K562 (cell line): Measurements from ENCODE around the gene C4orf17. TPM values are rescaled to one million over a fixed set of nuclear protein-coding genes. Genes with fewer than 3 reads are reported as not detected.
A peak's percentile ranks its signal among the peaks of the same experiment; 100 is the strongest.

Experiments
- BCL6 ChIP-seq: fragments of 250-450 bp; sonication (Bioruptor Pico); IDR thresholded peaks from 2 replicates; pipeline ENCODE4 v1.4.0; 2020
- BDP1 ChIP-seq: IDR thresholded peaks from 3 replicates; pipeline ENCODE4 v1.6.1; 2011; ENCODE audit not compliant: insufficient read length, insufficient read depth
- BRD4 ChIP-seq: fragments of 200-600 bp; sonication (generic); IDR thresholded peaks from 2 replicates; pipeline ENCODE4 v1.6.1; 2017; ENCODE audit warnings: inconsistent platforms
- CXXC5 ChIP-seq: fragments of 250-450 bp; sonication (Bioruptor Pico); IDR thresholded peaks from 2 replicates; pipeline ENCODE4 v1.8.0; 2022; ENCODE audit warnings: inconsistent platforms, mild to moderate bottlenecking, moderate library complexity
- DEAF1 ChIP-seq: fragments of 450-650 bp; formaldehyde crosslinking; IDR thresholded peaks from 2 replicates; pipeline ENCODE4 v1.4.0; 2020; ENCODE audit warnings: mild to moderate bottlenecking, moderate library complexity
- HSF4 ChIP-seq: fragments of 250-450 bp; sonication (Bioruptor Pico); IDR thresholded peaks from 2 replicates; pipeline ENCODE4 v2.1.2; 2022; ENCODE audit warnings: mild to moderate bottlenecking, moderate library complexity, borderline replicate concordance
- MTF1 ChIP-seq: fragments of 250-450 bp; sonication (Bioruptor Pico); IDR thresholded peaks from 2 replicates; pipeline ENCODE4 v1.9.0; 2021; ENCODE audit warnings: moderate library complexity, mild to moderate bottlenecking, inconsistent platforms, borderline replicate concordance
- NFYB ChIP-seq: IDR thresholded peaks from 2 replicates; pipeline ENCODE4 v1.6.1; 2011; ENCODE audit warnings: mild to moderate bottlenecking, moderate library complexity; ENCODE audit not compliant: insufficient read length; ENCODE audit errors: extremely low read depth
- SMAD1 ChIP-seq: fragments of 150-350 bp; IDR thresholded peaks from 2 replicates; pipeline ENCODE4 v1.6.1; 2014; ENCODE audit warnings: low read length, low read depth; ENCODE audit not compliant: partially characterized antibody
- TFAP4 ChIP-seq: sonication (generic); formaldehyde crosslinking; IDR thresholded peaks from 2 replicates; pipeline ENCODE4 v1.8.0; 2022; ENCODE audit warnings: missing genetic modification reagents, mild to moderate bottlenecking, moderate library complexity, borderline replicate concordance
- TSC22D4 ChIP-seq: fragments of 450-650 bp; IDR thresholded peaks from 2 replicates; pipeline ENCODE4 v1.6.1; 2016; ENCODE audit warnings: missing genetic modification characterization, missing biosample characterization, control low read depth
- ZNF57 ChIP-seq: fragments of 450-650 bp; formaldehyde crosslinking; IDR thresholded peaks from 2 replicates; pipeline ENCODE4 v1.4.0; 2020; ENCODE audit warnings: mild to moderate bottlenecking, moderate library complexity
- ZNF584 ChIP-seq: fragments of 200-800 bp; sonication (Bioruptor generic); IDR thresholded peaks from 2 replicates; pipeline ENCODE4 v1.6.1; 2016; ENCODE audit warnings: low read depth, mild to moderate bottlenecking, missing genetic modification characterization, missing compliant biosample characterization
- polyA plus RNA-seq, 8 experiments: library from polyadenylated mRNA; depleted of rRNA in 4 of 8; stranded (reverse) in 5 of 8; unstranded in 3 of 8; fragments of >200 nt; fragmentation: Nextera tagmentation in 2 of 8; fragmentation: Illumina TruSeq in 1 of 8; extraction: Ambion mirVana in 2 of 8; extraction: Trizol in 1 of 8; gene quantifications; 2 replicates each; pipeline versions ENCODE4 v1.2.1 to v1.2.3, GENCODE V29; 2011 to 2014; ENCODE audit warnings: inconsistent platforms in 1 of 8, missing spikeins in 1 of 8
- total RNA-seq, 7 experiments: library from RNA; depleted of rRNA in 6 of 7; stranded (reverse); fragments of >200 nt in 6 of 7; fragmentation: Illumina TruSeq in 2 of 7; extraction: Trizol in 2 of 7; gene quantifications; 2 replicates each; pipeline versions ENCODE4 v1.2.1 to v1.2.3, GENCODE V29; 2011 to 2021; ENCODE audit warnings: low replicate concordance in 1 of 7
- TF ChIP-seq, protein P1 (sequence below): fragments of 450-650 bp; formaldehyde crosslinking; IDR thresholded peaks from 2 replicates; pipeline ENCODE4 v1.4.0; 2020; ENCODE audit warnings: mild to moderate bottlenecking
- TF ChIP-seq, protein P2 (sequence below), 2 experiments: fragments of 450-650 bp; IDR thresholded peaks; 2 replicates each; pipeline ENCODE4 v1.6.1; 2016; ENCODE audit warnings: mild to moderate bottlenecking in 2 of 2, borderline replicate concordance in 1 of 2, low read depth in 1 of 2, moderate library complexity in 1 of 2

The C4orf17 gene
- total and polyA plus RNA-seq, 9 of the 15 experiments (the other 6 are each of a cell fraction or from before 2014, with no cell fraction given): not detected

GRCh38 chr4:99563310-99564186 lies 52.7 kb downstream of the C4orf17 start, which contains the start of gene TRMT10A (continued):
- TF ChIP-seq TFAP4 (CRISPR knock-in tag) (peak; percentile 98), DEAF1 (CRISPR knock-in tag) (no peak), NFYB (no peak), BRD4 (peak; percentile 72; the same call in 1 of the 2 replicates), MTF1 (CRISPR knock-in tag) (no peak), BDP1 (no peak), BCL6 (no peak), HSF4 (CRISPR knock-in tag) (no peak), ZNF57 (no peak), SMAD1 (peak; percentile 53), ZNF584 (CRISPR knock-in tag) (peak; percentile 68; the same call in 1 of the 2 replicates), CXXC5 (peak; percentile 85), TSC22D4 (no peak)
- TF ChIP-seq, protein P1, sequence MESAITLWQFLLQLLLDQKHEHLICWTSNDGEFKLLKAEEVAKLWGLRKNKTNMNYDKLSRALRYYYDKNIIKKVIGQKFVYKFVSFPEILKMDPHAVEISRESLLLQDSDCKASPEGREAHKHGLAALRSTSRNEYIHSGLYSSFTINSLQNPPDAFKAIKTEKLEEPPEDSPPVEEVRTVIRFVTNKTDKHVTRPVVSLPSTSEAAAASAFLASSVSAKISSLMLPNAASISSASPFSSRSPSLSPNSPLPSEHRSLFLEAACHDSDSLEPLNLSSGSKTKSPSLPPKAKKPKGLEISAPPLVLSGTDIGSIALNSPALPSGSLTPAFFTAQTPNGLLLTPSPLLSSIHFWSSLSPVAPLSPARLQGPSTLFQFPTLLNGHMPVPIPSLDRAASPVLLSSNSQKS: no peak
- TF ChIP-seq, protein P2, sequence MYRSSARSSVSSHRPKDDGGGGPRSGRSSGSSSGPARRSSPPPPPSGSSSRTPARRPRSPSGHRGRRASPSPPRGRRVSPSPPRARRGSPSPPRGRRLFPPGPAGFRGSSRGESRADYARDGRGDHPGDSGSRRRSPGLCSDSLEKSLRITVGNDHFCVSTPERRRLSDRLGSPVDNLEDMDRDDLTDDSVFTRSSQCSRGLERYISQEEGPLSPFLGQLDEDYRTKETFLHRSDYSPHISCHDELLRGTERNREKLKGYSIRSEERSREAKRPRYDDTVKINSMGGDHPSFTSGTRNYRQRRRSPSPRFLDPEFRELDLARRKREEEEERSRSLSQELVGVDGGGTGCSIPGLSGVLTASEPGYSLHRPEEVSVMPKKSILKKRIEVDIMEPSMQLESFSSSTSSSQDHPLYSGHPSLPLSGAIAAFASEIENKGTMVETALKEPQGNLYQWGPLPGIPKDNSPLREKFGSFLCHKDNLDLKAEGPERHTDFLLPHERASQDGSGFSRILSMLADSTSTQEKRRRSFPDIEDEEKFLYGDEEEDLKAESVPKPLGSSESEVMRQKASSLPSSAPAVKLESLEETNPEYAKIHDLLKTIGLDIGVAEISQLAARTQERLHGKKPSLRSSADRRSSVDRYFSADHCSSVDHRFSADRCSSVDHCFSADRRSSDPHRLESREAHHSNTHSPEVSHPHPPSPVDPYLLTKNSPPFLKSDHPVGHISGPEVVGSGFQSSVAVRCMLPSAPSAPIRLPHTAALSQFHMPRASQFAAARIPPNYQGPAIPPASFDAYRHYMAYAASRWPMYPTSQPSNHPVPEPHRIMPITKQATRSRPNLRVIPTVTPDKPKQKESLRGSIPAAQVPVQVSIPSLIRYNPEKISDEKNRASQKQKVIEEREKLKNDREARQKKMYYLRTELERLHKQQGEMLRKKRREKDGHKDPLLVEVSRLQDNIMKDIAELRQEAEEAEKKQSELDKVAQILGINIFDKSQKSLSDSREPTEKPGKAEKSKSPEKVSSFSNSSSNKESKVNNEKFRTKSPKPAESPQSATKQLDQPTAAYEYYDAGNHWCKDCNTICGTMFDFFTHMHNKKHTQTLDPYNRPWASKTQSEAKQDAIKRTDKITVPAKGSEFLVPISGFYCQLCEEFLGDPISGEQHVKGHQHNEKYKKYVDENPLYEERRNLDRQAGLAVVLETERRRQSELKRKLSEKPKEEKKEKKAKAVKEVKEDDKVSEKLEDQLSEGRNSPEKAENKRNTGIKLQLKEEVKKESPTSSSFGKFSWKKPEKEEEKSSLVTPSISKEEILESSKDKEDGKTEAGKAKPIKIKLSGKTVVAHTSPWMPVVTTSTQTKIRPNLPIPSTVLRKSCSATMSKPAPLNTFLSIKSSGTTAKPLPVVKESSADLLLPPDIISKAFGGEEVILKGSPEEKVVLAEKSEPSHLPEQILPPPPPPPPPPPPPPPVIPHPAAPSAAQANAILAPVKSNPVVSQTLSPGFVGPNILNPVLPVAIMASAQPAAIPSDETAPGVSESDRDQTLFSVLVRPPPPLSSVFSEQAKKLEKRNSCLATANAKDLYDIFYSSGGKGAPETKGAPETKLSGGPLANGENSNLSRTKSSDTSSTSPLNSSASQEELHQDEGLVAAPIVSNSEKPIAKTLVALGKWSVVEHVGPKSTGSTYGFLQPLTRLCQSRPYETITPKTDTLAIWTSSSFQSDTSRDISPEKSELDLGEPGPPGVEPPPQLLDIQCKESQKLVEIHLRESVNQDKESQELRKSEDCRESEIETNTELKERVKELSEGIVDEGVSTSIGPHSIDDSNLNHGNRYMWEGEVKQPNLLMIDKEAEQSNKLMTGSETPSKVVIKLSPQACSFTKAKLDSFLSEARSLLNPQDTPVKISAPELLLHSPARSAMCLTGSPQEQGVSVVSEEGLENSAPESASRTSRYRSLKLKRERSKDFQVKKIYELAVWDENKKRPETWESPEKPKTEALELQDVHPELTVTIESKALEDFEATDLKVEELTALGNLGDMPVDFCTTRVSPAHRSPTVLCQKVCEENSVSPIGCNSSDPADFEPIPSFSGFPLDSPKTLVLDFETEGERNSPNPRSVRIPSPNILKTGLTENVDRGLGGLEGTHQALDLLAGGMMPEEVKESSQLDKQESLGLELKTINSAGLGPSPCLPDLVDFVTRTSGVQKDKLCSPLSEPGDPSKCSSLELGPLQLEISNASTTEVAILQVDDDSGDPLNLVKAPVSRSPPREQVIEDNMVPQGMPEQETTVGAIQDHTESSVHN (IDR thresholded peaks at IDR 0.05; ENCODE audit: borderline replicate concordance in 1 of 2, low read depth in 1 of 2): 0 out of 4 replicates have a peak, but pooled peaks of 1 of the 2 experiments have one; percentile 16
